ENCODE data around the gene S100G.

Gene S100G

GRCh38 chrX:16633754-16634153 lies 16.2 kb upstream of the S100G start:
- DNase-seq (ENCODE audit: low read depth, low spot score) = no peak
- H3K4me1 ChIP-seq (ENCODE audit: insufficient read depth, insufficient read length) = peaks cover 2% of the 10 kb centered on the region
- no peaks in the 10 kb centered on the region for H3K27me3 ChIP-seq (ENCODE audit: insufficient read depth, insufficient read length)
- H3K36me3 ChIP-seq (ENCODE audit: insufficient read depth, insufficient read length, low read length) = peaks cover 3% of the 10 kb centered on the region
- H3K9me3 ChIP-seq (ENCODE audit: insufficient read depth, low read length) = no peaks in the 10 kb centered on the region
- H3K4me3 ChIP-seq (ENCODE audit: insufficient read length, low read depth) = no peak overlapping the region
- no peak overlapping the region for H3K9ac ChIP-seq (ENCODE audit: insufficient read length, low read depth)
- TF ChIP-seq ZNF274 (IDR thresholded peaks at IDR 0.05; ENCODE audit: low read depth, low read length) (no peak), SUZ12 (IDR thresholded peaks at IDR 0.05; ENCODE audit: extremely low read depth, insufficient read depth, insufficient read length) (no peak), YY1 (IDR thresholded peaks at IDR 0.05; ENCODE audit: insufficient read depth, insufficient read length) (no peak)

GRCh38 chrX:16635040-16635439 lies 14.9 kb upstream of the S100G start:
- TF ChIP-seq ZNF274 (IDR thresholded peaks at IDR 0.05; ENCODE audit: low read depth, low read length) = no peak
- TF ChIP-seq SUZ12 (IDR thresholded peaks at IDR 0.05; ENCODE audit: extremely low read depth, insufficient read depth, insufficient read length) = no peak
- no peak for TF ChIP-seq YY1 (IDR thresholded peaks at IDR 0.05; ENCODE audit: insufficient read depth, insufficient read length)
- H3K36me3 ChIP-seq (ENCODE audit: insufficient read depth, insufficient read length, low read length) = peaks cover 5% of the 10 kb centered on the region
- no peaks in the 10 kb centered on the region for H3K9me3 ChIP-seq (ENCODE audit: insufficient read depth, low read length)
- H3K27me3 ChIP-seq (ENCODE audit: insufficient read depth, insufficient read length) = no peaks in the 10 kb centered on the region
- no peak overlapping the region for H3K9ac ChIP-seq (ENCODE audit: insufficient read length, low read depth)
- DNase-seq (ENCODE audit: low read depth, low spot score) = no peak
- H3K4me1 ChIP-seq (ENCODE audit: insufficient read depth, insufficient read length) = no peaks in the 10 kb centered on the region
- H3K4me3 ChIP-seq (ENCODE audit: insufficient read length, low read depth) = no peak overlapping the region

GRCh38 chrX:16635596-16635995 lies 14.4 kb upstream of the S100G start:
- H3K9ac ChIP-seq (ENCODE audit: insufficient read length, low read depth) = no peak overlapping the region
- H3K4me3 ChIP-seq (ENCODE audit: insufficient read length, low read depth) = no peak overlapping the region
- no peaks in the 10 kb centered on the region for H3K9me3 ChIP-seq (ENCODE audit: insufficient read depth, low read length)
- DNase-seq (ENCODE audit: low read depth, low spot score) = no peak
- peaks cover 5% of the 10 kb centered on the region for H3K36me3 ChIP-seq (ENCODE audit: insufficient read depth, insufficient read length, low read length)
- TF ChIP-seq ZNF274 (IDR thresholded peaks at IDR 0.05; ENCODE audit: low read depth, low read length) = no peak
- TF ChIP-seq SUZ12 (IDR thresholded peaks at IDR 0.05; ENCODE audit: extremely low read depth, insufficient read depth, insufficient read length) = no peak
- no peak for TF ChIP-seq YY1 (IDR thresholded peaks at IDR 0.05; ENCODE audit: insufficient read depth, insufficient read length)
- no peaks in the 10 kb centered on the region for H3K4me1 ChIP-seq (ENCODE audit: insufficient read depth, insufficient read length)
- H3K27me3 ChIP-seq (ENCODE audit: insufficient read depth, insufficient read length) = no peaks in the 10 kb centered on the region

GRCh38 chrX:16638533-16638932 lies 11.4 kb upstream of the S100G start:
- no peak for TF ChIP-seq YY1 (IDR thresholded peaks at IDR 0.05; ENCODE audit: insufficient read depth, insufficient read length)
- TF ChIP-seq ZNF274 (IDR thresholded peaks at IDR 0.05; ENCODE audit: low read depth, low read length) = no peak
- TF ChIP-seq SUZ12 (IDR thresholded peaks at IDR 0.05; ENCODE audit: extremely low read depth, insufficient read depth, insufficient read length) = no peak
- H3K27me3 ChIP-seq (ENCODE audit: insufficient read depth, insufficient read length) = no peaks in the 10 kb centered on the region
- H3K4me3 ChIP-seq (ENCODE audit: insufficient read length, low read depth) = no peak overlapping the region
- H3K9me3 ChIP-seq (ENCODE audit: insufficient read depth, low read length) = no peaks in the 10 kb centered on the region
- H3K36me3 ChIP-seq (ENCODE audit: insufficient read depth, insufficient read length, low read length) = peaks cover 5% of the 10 kb centered on the region
- no peaks in the 10 kb centered on the region for H3K4me1 ChIP-seq (ENCODE audit: insufficient read depth, insufficient read length)
- no peak overlapping the region for H3K9ac ChIP-seq (ENCODE audit: insufficient read length, low read depth)
- DNase-seq (ENCODE audit: low read depth, low spot score) = no peak

GRCh38 chrX:16639966-16640365 lies 10.0 kb upstream of the S100G start:
- no peak overlapping the region for H3K4me3 ChIP-seq (ENCODE audit: insufficient read length, low read depth)
- H3K36me3 ChIP-seq (ENCODE audit: insufficient read depth, insufficient read length, low read length) = peaks cover 5% of the 10 kb centered on the region
- H3K4me1 ChIP-seq (ENCODE audit: insufficient read depth, insufficient read length) = no peaks in the 10 kb centered on the region
- H3K27me3 ChIP-seq (ENCODE audit: insufficient read depth, insufficient read length) = no peaks in the 10 kb centered on the region
- DNase-seq (ENCODE audit: low read depth, low spot score) = no peak
- TF ChIP-seq YY1 (IDR thresholded peaks at IDR 0.05; ENCODE audit: insufficient read depth, insufficient read length) (no peak), SUZ12 (IDR thresholded peaks at IDR 0.05; ENCODE audit: extremely low read depth, insufficient read depth, insufficient read length) (no peak), ZNF274 (IDR thresholded peaks at IDR 0.05; ENCODE audit: low read depth, low read length) (no peak)
- no peak overlapping the region for H3K9ac ChIP-seq (ENCODE audit: insufficient read length, low read depth)
- H3K9me3 ChIP-seq (ENCODE audit: insufficient read depth, low read length) = no peaks in the 10 kb centered on the region

- Histone ChIP-seq H3K27me3 (ENCODE audit: insufficient read depth, insufficient read length) (no peaks in the 10 kb centered on the region), H3K36me3 (ENCODE audit: insufficient read depth, insufficient read length, low read length) (peaks cover 7% of the 10 kb centered on the region), H3K9ac (ENCODE audit: insufficient read length, low read depth) (no peak overlapping the region), H3K4me1 (ENCODE audit: insufficient read depth, insufficient read length) (no peaks in the 10 kb centered on the region), H3K9me3 (ENCODE audit: insufficient read depth, low read length) (no peaks in the 10 kb centered on the region), H3K4me3 (ENCODE audit: insufficient read length, low read depth) (no peak overlapping the region)
- no peak for TF ChIP-seq ZNF274 (IDR thresholded peaks at IDR 0.05; ENCODE audit: low read depth, low read length)
- TF ChIP-seq SUZ12 (IDR thresholded peaks at IDR 0.05; ENCODE audit: extremely low read depth, insufficient read depth, insufficient read length) = no peak
- no peak for TF ChIP-seq YY1 (IDR thresholded peaks at IDR 0.05; ENCODE audit: insufficient read depth, insufficient read length)
- no peak for DNase-seq (ENCODE audit: low read depth, low spot score)
Observed at GRCh38 chrX:16640823-16641222, 9.1 kb upstream of the S100G start.

- Histone ChIP-seq H3K9ac (ENCODE audit: insufficient read length, low read depth) (no peak overlapping the region), H3K27me3 (ENCODE audit: insufficient read depth, insufficient read length) (no peaks in the 10 kb centered on the region), H3K4me3 (ENCODE audit: insufficient read length, low read depth) (no peak overlapping the region), H3K4me1 (ENCODE audit: insufficient read depth, insufficient read length) (no peaks in the 10 kb centered on the region), H3K36me3 (ENCODE audit: insufficient read depth, insufficient read length, low read length) (peaks cover 12% of the 10 kb centered on the region), H3K9me3 (ENCODE audit: insufficient read depth, low read length) (no peaks in the 10 kb centered on the region)
- TF ChIP-seq YY1 (IDR thresholded peaks at IDR 0.05; ENCODE audit: insufficient read depth, insufficient read length) = no peak
- no peak for TF ChIP-seq ZNF274 (IDR thresholded peaks at IDR 0.05; ENCODE audit: low read depth, low read length)
- TF ChIP-seq SUZ12 (IDR thresholded peaks at IDR 0.05; ENCODE audit: extremely low read depth, insufficient read depth, insufficient read length) = no peak
- no peak for DNase-seq (ENCODE audit: low read depth, low spot score)
Observed at GRCh38 chrX:16643176-16643575, 6.8 kb upstream of the S100G start.

Data from NT2/D1 (cell line).